Measurements from ENCODE around the gene CDH15. TPM values are rescaled to one million over a fixed set of nuclear protein-coding genes. Genes with fewer than 3 reads are reported as not detected.
A peak's percentile ranks its signal among the peaks of the same experiment; 100 is the strongest.

Gene CDH15
- total RNA-seq, 1 experiment from 2014 or later, result 0.46 TPM

DNA sequence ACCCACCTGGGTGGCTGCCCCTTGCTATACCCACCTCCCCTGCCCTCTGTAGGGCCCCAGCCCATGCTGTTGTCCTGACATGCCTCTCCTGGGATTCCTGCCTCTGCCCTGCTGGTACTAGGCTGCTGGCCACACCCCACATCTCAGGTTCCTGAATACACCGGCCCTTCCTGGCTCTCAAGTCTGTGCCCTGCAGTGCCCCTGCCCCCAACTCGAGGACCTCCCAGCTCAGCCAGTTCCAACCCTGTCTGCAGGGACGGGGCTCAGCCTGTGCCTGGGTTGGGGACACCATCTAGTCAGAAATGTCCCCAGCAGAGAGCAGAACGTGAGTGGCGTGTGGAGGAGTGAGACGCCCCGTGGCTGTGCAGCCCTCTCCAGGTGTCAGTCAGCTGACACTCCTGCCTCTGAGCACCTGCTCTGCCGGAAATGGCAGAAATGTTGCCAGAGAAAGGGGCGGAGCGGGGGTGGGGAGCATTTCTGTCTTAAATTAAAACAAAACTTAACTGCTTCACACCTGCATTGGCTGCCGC, 49.2 kb upstream of the CDH15 start (continued):
- TF ChIP-seq, protein P1, sequence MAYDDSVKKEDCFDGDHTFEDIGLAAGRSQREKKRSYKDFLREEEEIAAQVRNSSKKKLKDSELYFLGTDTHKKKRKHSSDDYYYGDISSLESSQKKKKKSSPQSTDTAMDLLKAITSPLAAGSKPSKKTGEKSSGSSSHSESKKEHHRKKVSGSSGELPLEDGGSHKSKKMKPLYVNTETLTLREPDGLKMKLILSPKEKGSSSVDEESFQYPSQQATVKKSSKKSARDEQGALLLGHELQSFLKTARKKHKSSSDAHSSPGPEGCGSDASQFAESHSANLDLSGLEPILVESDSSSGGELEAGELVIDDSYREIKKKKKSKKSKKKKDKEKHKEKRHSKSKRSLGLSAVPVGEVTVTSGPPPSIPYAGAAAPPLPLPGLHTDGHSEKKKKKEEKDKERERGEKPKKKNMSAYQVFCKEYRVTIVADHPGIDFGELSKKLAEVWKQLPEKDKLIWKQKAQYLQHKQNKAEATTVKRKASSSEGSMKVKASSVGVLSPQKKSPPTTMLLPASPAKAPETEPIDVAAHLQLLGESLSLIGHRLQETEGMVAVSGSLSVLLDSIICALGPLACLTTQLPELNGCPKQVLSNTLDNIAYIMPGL (CRISPR knock-in tag; IDR thresholded peaks at IDR 0.05), result no peak
- TF ChIP-seq PRRX2 (CRISPR knock-in tag; IDR thresholded peaks at IDR 0.05) (no peak), FOXJ3 (CRISPR knock-in tag; IDR thresholded peaks at IDR 0.05; ENCODE audit: borderline replicate concordance) (no peak), HMGA2 (CRISPR knock-in tag; IDR thresholded peaks at IDR 0.05) (no peak), GRHL2 (CRISPR knock-in tag; IDR thresholded peaks at IDR 0.05; ENCODE audit: insufficient replicate concordance, severe bottlenecking) (no peak), ZNF671 (CRISPR knock-in tag; IDR thresholded peaks at IDR 0.05) (no peak)
- TF ChIP-seq, protein P2, sequence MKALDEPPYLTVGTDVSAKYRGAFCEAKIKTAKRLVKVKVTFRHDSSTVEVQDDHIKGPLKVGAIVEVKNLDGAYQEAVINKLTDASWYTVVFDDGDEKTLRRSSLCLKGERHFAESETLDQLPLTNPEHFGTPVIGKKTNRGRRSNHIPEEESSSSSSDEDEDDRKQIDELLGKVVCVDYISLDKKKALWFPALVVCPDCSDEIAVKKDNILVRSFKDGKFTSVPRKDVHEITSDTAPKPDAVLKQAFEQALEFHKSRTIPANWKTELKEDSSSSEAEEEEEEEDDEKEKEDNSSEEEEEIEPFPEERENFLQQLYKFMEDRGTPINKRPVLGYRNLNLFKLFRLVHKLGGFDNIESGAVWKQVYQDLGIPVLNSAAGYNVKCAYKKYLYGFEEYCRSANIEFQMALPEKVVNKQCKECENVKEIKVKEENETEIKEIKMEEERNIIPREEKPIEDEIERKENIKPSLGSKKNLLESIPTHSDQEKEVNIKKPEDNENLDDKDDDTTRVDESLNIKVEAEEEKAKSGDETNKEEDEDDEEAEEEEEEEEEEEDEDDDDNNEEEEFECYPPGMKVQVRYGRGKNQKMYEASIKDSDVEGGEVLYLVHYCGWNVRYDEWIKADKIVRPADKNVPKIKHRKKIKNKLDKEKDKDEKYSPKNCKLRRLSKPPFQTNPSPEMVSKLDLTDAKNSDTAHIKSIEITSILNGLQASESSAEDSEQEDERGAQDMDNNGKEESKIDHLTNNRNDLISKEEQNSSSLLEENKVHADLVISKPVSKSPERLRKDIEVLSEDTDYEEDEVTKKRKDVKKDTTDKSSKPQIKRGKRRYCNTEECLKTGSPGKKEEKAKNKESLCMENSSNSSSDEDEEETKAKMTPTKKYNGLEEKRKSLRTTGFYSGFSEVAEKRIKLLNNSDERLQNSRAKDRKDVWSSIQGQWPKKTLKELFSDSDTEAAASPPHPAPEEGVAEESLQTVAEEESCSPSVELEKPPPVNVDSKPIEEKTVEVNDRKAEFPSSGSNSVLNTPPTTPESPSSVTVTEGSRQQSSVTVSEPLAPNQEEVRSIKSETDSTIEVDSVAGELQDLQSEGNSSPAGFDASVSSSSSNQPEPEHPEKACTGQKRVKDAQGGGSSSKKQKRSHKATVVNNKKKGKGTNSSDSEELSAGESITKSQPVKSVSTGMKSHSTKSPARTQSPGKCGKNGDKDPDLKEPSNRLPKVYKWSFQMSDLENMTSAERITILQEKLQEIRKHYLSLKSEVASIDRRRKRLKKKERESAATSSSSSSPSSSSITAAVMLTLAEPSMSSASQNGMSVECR (CRISPR knock-in tag; IDR thresholded peaks at IDR 0.05; ENCODE audit: borderline replicate concordance), result no peak
- TF ChIP-seq, protein P3, sequence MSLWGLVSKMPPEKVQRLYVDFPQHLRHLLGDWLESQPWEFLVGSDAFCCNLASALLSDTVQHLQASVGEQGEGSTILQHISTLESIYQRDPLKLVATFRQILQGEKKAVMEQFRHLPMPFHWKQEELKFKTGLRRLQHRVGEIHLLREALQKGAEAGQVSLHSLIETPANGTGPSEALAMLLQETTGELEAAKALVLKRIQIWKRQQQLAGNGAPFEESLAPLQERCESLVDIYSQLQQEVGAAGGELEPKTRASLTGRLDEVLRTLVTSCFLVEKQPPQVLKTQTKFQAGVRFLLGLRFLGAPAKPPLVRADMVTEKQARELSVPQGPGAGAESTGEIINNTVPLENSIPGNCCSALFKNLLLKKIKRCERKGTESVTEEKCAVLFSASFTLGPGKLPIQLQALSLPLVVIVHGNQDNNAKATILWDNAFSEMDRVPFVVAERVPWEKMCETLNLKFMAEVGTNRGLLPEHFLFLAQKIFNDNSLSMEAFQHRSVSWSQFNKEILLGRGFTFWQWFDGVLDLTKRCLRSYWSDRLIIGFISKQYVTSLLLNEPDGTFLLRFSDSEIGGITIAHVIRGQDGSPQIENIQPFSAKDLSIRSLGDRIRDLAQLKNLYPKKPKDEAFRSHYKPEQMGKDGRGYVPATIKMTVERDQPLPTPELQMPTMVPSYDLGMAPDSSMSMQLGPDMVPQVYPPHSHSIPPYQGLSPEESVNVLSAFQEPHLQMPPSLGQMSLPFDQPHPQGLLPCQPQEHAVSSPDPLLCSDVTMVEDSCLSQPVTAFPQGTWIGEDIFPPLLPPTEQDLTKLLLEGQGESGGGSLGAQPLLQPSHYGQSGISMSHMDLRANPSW (CRISPR knock-in tag; conservative IDR thresholded peaks at IDR 0.05; ENCODE audit: low read depth), result no peak
- TF ChIP-seq, protein P4, sequence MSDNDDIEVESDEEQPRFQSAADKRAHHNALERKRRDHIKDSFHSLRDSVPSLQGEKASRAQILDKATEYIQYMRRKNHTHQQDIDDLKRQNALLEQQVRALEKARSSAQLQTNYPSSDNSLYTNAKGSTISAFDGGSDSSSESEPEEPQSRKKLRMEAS (CRISPR knock-in tag; IDR thresholded peaks at IDR 0.05), result no peak

DNA sequence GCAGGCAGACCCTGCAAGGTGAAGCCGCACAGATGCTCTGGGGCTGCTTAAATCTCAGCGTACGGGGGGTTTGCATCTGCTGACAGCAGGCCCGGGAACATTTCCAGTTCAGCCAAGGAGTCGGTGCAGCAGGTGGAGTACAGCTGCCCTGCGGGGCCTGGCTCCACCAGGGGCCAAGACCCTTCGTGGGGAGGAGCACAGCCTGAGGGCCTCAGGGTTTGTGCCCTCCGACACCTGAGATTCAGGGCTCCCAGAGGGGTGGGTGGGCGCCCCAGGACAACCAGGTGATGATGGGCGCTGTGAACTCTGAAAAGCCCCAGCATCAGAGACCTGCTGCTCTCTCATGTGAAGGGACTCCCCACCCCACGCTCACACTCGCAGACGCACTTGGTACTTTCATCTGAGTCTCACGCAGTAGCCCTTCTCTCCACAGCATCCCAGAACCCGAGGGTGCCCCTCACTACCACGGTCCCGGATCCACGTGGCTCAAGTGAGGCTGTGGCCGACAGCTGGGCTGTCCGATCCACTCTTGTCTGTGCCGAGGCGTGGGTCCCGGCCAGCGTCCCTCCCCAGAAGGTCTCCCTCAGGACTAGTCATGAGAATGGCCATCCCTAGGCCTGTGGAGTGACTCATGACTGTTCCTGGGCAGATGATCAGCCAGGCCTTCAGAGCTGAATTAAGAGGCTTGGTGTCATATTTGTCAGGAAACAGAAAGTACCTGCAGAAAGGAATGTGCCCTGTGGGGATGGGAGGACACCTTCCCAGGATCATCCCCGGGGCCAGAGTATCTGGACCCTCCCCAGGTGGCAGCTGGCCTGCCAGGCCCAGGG, 48.3 kb upstream of the CDH15 start:
- CTCF ChIA-PET, result interaction anchor here (0.7 kb wide), 1 partner anchor 44 kb away, joined by 3 read pairs; no protein-coding TSS in a partner anchor
- POLR2A ChIA-PET, result no interaction called here
- H3K27ac Mint-ChIP-seq, result no peak overlapping the region; the same call in 1 of the 2 replicates
- no peak overlapping the region for H3K4me3 Mint-ChIP-seq
- peak; percentile 8 for DNase-seq (ENCODE audit: low spot score)
- H3K9me3 Mint-ChIP-seq, result peaks cover 10% of the 10 kb centered on the region
- peaks cover 41% of the 10 kb centered on the region for H3K36me3 Mint-ChIP-seq
- H3K27me3 Mint-ChIP-seq (ENCODE audit: low read depth), result no peaks in the 10 kb centered on the region
- H3K4me1 Mint-ChIP-seq, result peaks cover 4% of the 10 kb centered on the region
- ATAC-seq, result no peak
- TF ChIP-seq TEAD4 (CRISPR knock-in tag; IDR thresholded peaks at IDR 0.05), result no peak
- TF ChIP-seq RORB (CRISPR knock-in tag; IDR thresholded peaks at IDR 0.05), result no peak
- TF ChIP-seq NFE2L1 (CRISPR knock-in tag; IDR thresholded peaks at IDR 0.05), result no peak
- TF ChIP-seq, protein P5, sequence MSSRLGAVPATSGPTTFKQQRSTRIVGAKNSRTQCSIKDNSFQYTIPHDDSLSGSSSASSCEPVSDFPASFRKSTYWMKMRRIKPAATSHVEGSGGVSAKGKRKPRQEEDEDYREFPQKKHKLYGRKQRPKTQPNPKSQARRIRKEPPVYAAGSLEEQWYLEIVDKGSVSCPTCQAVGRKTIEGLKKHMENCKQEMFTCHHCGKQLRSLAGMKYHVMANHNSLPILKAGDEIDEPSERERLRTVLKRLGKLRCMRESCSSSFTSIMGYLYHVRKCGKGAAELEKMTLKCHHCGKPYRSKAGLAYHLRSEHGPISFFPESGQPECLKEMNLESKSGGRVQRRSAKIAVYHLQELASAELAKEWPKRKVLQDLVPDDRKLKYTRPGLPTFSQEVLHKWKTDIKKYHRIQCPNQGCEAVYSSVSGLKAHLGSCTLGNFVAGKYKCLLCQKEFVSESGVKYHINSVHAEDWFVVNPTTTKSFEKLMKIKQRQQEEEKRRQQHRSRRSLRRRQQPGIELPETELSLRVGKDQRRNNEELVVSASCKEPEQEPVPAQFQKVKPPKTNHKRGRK (CRISPR knock-in tag; IDR thresholded peaks at IDR 0.05; ENCODE audit: borderline replicate concordance), result no peak
- no peak for TF ChIP-seq SMAD4 (CRISPR knock-in tag; IDR thresholded peaks at IDR 0.05)
- no peak for TF ChIP-seq FOXJ3 (CRISPR knock-in tag; IDR thresholded peaks at IDR 0.05; ENCODE audit: borderline replicate concordance)
- no peak for TF ChIP-seq ZNF317 (CRISPR knock-in tag; IDR thresholded peaks at IDR 0.05; ENCODE audit: borderline replicate concordance, low read depth)
- TF ChIP-seq, protein P3 (CRISPR knock-in tag; conservative IDR thresholded peaks at IDR 0.05; ENCODE audit: low read depth), result no peak
- TF ChIP-seq, protein P6, sequence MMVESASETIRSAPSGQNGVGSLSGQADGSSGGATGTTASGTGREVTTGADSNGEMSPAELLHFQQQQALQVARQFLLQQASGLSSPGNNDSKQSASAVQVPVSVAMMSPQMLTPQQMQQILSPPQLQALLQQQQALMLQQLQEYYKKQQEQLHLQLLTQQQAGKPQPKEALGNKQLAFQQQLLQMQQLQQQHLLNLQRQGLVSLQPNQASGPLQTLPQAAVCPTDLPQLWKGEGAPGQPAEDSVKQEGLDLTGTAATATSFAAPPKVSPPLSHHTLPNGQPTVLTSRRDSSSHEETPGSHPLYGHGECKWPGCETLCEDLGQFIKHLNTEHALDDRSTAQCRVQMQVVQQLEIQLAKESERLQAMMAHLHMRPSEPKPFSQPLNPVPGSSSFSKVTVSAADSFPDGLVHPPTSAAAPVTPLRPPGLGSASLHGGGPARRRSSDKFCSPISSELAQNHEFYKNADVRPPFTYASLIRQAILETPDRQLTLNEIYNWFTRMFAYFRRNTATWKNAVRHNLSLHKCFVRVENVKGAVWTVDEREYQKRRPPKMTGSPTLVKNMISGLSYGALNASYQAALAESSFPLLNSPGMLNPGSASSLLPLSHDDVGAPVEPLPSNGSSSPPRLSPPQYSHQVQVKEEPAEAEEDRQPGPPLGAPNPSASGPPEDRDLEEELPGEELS (CRISPR knock-in tag; IDR thresholded peaks at IDR 0.05), result no peak
- TF ChIP-seq CREB1 (CRISPR knock-in tag; IDR thresholded peaks at IDR 0.05), result no peak
- no peak for TF ChIP-seq ZNF423 (CRISPR knock-in tag; IDR thresholded peaks at IDR 0.05)

All from WTC11 (cell line).